K562 (cell line): ENCODE results near the gene CD52. TPM values are rescaled to one million over a fixed set of nuclear protein-coding genes. Genes with fewer than 3 reads are reported as not detected.

Experiments used
- ADNP ChIP-seq: fragments of 200-800 bp; sonication (Bioruptor generic); IDR thresholded peaks from 2 replicates; pipeline ENCODE4 v1.6.1; 2016; ENCODE audit warnings: missing genetic modification characterization, missing compliant biosample characterization
- E2F6 ChIP-seq, 2 experiments: IDR thresholded peaks; 2 replicates each; pipeline ENCODE4 v1.6.1; 2011; ENCODE audit warnings: borderline replicate concordance in 1 of 2, control low read depth in 1 of 2, low read depth in 1 of 2, low read length in 1 of 2, mild to moderate bottlenecking in 1 of 2, mixed read lengths in 1 of 2, moderate library complexity in 1 of 2; ENCODE audit not compliant: insufficient read depth in 1 of 2, insufficient read length in 1 of 2, poor library complexity in 1 of 2, severe bottlenecking in 1 of 2; ENCODE audit errors: extremely low read depth in 1 of 2
- ETV6 ChIP-seq, 3 experiments: fragments of 150-350 bp in 1 of 3; sonication (generic) in 1 of 3; formaldehyde crosslinking in 1 of 3; IDR thresholded peaks; 2 replicates each; pipeline versions ENCODE4 v1.6.1 to v1.8.0; 2014 to 2022; ENCODE audit warnings: borderline replicate concordance in 2 of 3, low read depth in 2 of 3, antibody characterized with exemption in 1 of 3, low read length in 1 of 3, mild to moderate bottlenecking in 1 of 3, missing genetic modification reagents in 1 of 3
- FOXA3 ChIP-seq, 2 experiments: fragments of 450-650 bp in 1 of 2; sonication (generic) in 1 of 2; formaldehyde crosslinking; IDR thresholded peaks in 1 of 2; conservative IDR thresholded peaks in 1 of 2; 2 replicates each; pipeline versions ENCODE4 v1.4.0 to v1.8.0; 2020 to 2022; ENCODE audit warnings: mild to moderate bottlenecking in 2 of 2, missing genetic modification reagents in 1 of 2
- HOMEZ ChIP-seq: fragments of 250-450 bp; sonication (Bioruptor Pico); IDR thresholded peaks from 2 replicates; pipeline ENCODE4 v1.4.0; 2020; ENCODE audit warnings: mild to moderate bottlenecking, moderate library complexity
- LCOR ChIP-seq: sonication (generic); formaldehyde crosslinking; IDR thresholded peaks from 2 replicates; pipeline ENCODE4 v1.8.0; 2022; ENCODE audit warnings: mild to moderate bottlenecking, missing genetic modification reagents
- MTF1 ChIP-seq: fragments of 250-450 bp; sonication (Bioruptor Pico); IDR thresholded peaks from 2 replicates; pipeline ENCODE4 v1.9.0; 2021; ENCODE audit warnings: moderate library complexity, mild to moderate bottlenecking, inconsistent platforms, borderline replicate concordance
- NR2C2 ChIP-seq, 2 experiments: fragments of 200-800 bp in 1 of 2; sonication (Bioruptor generic) in 1 of 2; sonication (generic) in 1 of 2; formaldehyde crosslinking in 1 of 2; IDR thresholded peaks; 2 replicates each; pipeline versions ENCODE4 v1.6.1 to v1.8.0; 2016 to 2022; ENCODE audit warnings: mild to moderate bottlenecking in 1 of 2, missing compliant biosample characterization in 1 of 2, missing genetic modification characterization in 1 of 2, missing genetic modification reagents in 1 of 2
- PHB ChIP-seq: fragments of 250-450 bp; sonication (Bioruptor Pico); IDR thresholded peaks from 2 replicates; pipeline ENCODE4 v1.5.0; 2021
- POLR3A ChIP-seq: IDR thresholded peaks from 2 replicates; pipeline ENCODE4 v1.6.1; 2011; ENCODE audit warnings: borderline replicate concordance, mild to moderate bottlenecking, moderate library complexity; ENCODE audit not compliant: insufficient read length, insufficient read depth; ENCODE audit errors: extremely low read depth
- TRIM28 ChIP-seq: fragments of 450-650 bp; IDR thresholded peaks from 2 replicates; pipeline ENCODE4 v1.6.1; 2017
- U2AF2 ChIP-seq: fragments of 200-400 bp; formaldehyde crosslinking; optimal IDR thresholded peaks from 2 replicates; pipeline ENCODE3; 2017; ENCODE audit warnings: low read depth, mild to moderate bottlenecking, low read length
- ZNF124 ChIP-seq: sonication (generic); formaldehyde crosslinking; IDR thresholded peaks from 2 replicates; pipeline ENCODE4 v1.8.1; 2022; ENCODE audit warnings: missing genetic modification reagents
- ZNF165 ChIP-seq: fragments of 250-450 bp; sonication (Bioruptor Pico); IDR thresholded peaks from 2 replicates; pipeline ENCODE4 v1.4.0; 2020; ENCODE audit warnings: borderline replicate concordance
- polyA plus RNA-seq, 8 experiments: library from polyadenylated mRNA; depleted of rRNA in 4 of 8; stranded (reverse) in 5 of 8; unstranded in 3 of 8; fragments of >200 nt; fragmentation: Nextera tagmentation in 2 of 8; fragmentation: Illumina TruSeq in 1 of 8; extraction: Ambion mirVana in 2 of 8; extraction: Trizol in 1 of 8; gene quantifications; 2 replicates each; pipeline versions ENCODE4 v1.2.1 to v1.2.3, GENCODE V29; 2011 to 2014; ENCODE audit warnings: inconsistent platforms in 1 of 8, missing spikeins in 1 of 8
- total RNA-seq, 7 experiments: library from RNA; depleted of rRNA in 6 of 7; stranded (reverse); fragments of >200 nt in 6 of 7; fragmentation: Illumina TruSeq in 2 of 7; extraction: Trizol in 2 of 7; gene quantifications; 2 replicates each; pipeline versions ENCODE4 v1.2.1 to v1.2.3, GENCODE V29; 2011 to 2021; ENCODE audit warnings: low replicate concordance in 1 of 7
- TF ChIP-seq, protein P1 (sequence below): fragments of 250-450 bp; sonication (Bioruptor Pico); IDR thresholded peaks from 2 replicates; pipeline ENCODE4 v1.5.0; 2021
- TF ChIP-seq, protein P2 (sequence below): fragments of 250-450 bp; sonication (Bioruptor Pico); IDR thresholded peaks from 2 replicates; pipeline ENCODE4 v1.4.0; 2020; ENCODE audit warnings: mild to moderate bottlenecking, moderate library complexity
- TF ChIP-seq, protein P3 (sequence below): sonication (generic); formaldehyde crosslinking; IDR thresholded peaks from 2 replicates; pipeline ENCODE4 v1.8.0; 2022; ENCODE audit warnings: mild to moderate bottlenecking, missing genetic modification reagents

CD52 gene
- total and polyA plus RNA-seq, 9 of the 15 experiments (the other 6 are each of a cell fraction or from before 2014, with no cell fraction given) = 34.9 to 488 (median 173) TPM

- peak in 1 of 2 experiments; percentile 34; a peak in 1 of 4 replicates for TF ChIP-seq ETV6 (IDR thresholded peaks at IDR 0.05; ENCODE audit: borderline replicate concordance in 1 of 2, low read depth in 2 of 2, low read length in 1 of 2)
- no peak for TF ChIP-seq ETV6 (CRISPR knock-in tag; IDR thresholded peaks at IDR 0.05; ENCODE audit: borderline replicate concordance)
- TF ChIP-seq POLR3A = no peak
- TF ChIP-seq PHB = no peak
- TF ChIP-seq U2AF2 = no peak
- TF ChIP-seq ADNP (tag) = no peak
- TF ChIP-seq FOXA3 (CRISPR knock-in tag; conservative IDR thresholded peaks at IDR 0.05 in 1 of 2, IDR thresholded peaks at IDR 0.05 in 1 of 2) = peak in 1 of 2 experiments; percentile 74; a peak in 1 of 4 replicates
- no peak for TF ChIP-seq HOMEZ
- TF ChIP-seq, protein P1, sequence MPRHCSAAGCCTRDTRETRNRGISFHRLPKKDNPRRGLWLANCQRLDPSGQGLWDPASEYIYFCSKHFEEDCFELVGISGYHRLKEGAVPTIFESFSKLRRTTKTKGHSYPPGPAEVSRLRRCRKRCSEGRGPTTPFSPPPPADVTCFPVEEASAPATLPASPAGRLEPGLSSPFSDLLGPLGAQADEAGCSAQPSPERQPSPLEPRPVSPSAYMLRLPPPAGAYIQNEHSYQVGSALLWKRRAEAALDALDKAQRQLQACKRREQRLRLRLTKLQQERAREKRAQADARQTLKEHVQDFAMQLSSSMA = no peak
- TF ChIP-seq LCOR (CRISPR knock-in tag) = peak; percentile 95
- peak; percentile 82 for TF ChIP-seq NR2C2 (CRISPR knock-in tag; IDR thresholded peaks at IDR 0.05)
- TF ChIP-seq NR2C2 (tag; IDR thresholded peaks at IDR 0.05) = peak; percentile 84
- TF ChIP-seq MTF1 = no peak
- no peak for TF ChIP-seq ZNF165
- TF ChIP-seq ZNF124 (CRISPR knock-in tag) = no peak
- peak; percentile 98 to 99 for TF ChIP-seq E2F6 (IDR thresholded peaks at IDR 0.05; ENCODE audit: borderline replicate concordance in 1 of 2, extremely low read depth in 1 of 2, insufficient read depth in 1 of 2, insufficient read length in 1 of 2, low read depth in 1 of 2, low read length in 1 of 2, poor library complexity in 1 of 2, severe bottlenecking in 1 of 2)
- peak; percentile 78 for TF ChIP-seq TRIM28
- TF ChIP-seq, protein P2, sequence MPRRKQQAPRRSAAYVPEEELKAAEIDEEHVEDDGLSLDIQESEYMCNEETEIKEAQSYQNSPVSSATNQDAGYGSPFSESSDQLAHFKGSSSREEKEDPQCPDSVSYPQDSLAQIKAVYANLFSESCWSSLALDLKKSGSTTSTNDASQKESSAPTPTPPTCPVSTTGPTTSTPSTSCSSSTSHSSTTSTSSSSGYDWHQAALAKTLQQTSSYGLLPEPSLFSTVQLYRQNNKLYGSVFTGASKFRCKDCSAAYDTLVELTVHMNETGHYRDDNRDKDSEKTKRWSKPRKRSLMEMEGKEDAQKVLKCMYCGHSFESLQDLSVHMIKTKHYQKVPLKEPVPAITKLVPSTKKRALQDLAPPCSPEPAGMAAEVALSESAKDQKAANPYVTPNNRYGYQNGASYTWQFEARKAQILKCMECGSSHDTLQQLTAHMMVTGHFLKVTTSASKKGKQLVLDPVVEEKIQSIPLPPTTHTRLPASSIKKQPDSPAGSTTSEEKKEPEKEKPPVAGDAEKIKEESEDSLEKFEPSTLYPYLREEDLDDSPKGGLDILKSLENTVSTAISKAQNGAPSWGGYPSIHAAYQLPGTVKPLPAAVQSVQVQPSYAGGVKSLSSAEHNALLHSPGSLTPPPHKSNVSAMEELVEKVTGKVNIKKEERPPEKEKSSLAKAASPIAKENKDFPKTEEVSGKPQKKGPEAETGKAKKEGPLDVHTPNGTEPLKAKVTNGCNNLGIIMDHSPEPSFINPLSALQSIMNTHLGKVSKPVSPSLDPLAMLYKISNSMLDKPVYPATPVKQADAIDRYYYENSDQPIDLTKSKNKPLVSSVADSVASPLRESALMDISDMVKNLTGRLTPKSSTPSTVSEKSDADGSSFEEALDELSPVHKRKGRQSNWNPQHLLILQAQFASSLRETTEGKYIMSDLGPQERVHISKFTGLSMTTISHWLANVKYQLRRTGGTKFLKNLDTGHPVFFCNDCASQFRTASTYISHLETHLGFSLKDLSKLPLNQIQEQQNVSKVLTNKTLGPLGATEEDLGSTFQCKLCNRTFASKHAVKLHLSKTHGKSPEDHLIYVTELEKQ (CRISPR knock-in tag) = no peak
- TF ChIP-seq, protein P3, sequence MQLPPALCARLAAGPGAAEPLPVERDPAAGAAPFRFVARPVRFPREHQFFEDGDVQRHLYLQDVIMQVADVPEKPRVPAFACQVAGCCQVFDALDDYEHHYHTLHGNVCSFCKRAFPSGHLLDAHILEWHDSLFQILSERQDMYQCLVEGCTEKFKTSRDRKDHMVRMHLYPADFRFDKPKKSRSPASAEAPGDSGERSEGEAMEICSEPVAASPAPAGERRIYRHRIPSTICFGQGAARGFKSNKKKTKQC (CRISPR knock-in tag) = peak; percentile 70; the same call in 1 of the 2 replicates
Measured at GRCh38 chr1:26284597-26285347, 33.0 kb upstream of the CD52 start (continued).
